ENCODE results near the gene ARHGAP15. TPM values are rescaled to one million over a fixed set of nuclear protein-coding genes. Genes with fewer than 3 reads are reported as not detected.
A peak's percentile ranks its signal among the peaks of the same experiment; 100 is the strongest.

The ARHGAP15 gene
- polyA plus RNA-seq, 1 donor from 2014 or later = 0.30 TPM

- no peak overlapping the region for H2AFZ ChIP-seq (ENCODE audit: low read depth, low read length)
- H3K36me3 ChIP-seq (ENCODE audit: insufficient read depth, low read length) = no peaks in the 10 kb centered on the region
- H3K9me2 ChIP-seq (ENCODE audit: insufficient read depth, low read length) = no peaks in the 10 kb centered on the region
- H3K4me3 ChIP-seq (ENCODE audit: low read length) = peak overlapping the region; percentile 1
- peaks cover 22% of the 10 kb centered on the region for H3K27me3 ChIP-seq (ENCODE audit: insufficient read depth, low read depth, low read length)
- H4K20me1 ChIP-seq (ENCODE audit: insufficient read depth) = no peaks in the 10 kb centered on the region
- TF ChIP-seq MXI1 (conservative IDR thresholded peaks at IDR 0.05; ENCODE audit: poor library complexity, severe bottlenecking) = no peak
- no peaks in the 10 kb centered on the region for H3F3A ChIP-seq (ENCODE audit: insufficient read depth, low read length, poor library complexity, severe bottlenecking)
- H3K79me2 ChIP-seq (replicated peaks; ENCODE audit: insufficient read depth, low read length) = no peaks in the 10 kb centered on the region
- no peak overlapping the region for H3K27ac ChIP-seq (ENCODE audit: low read length)
- H3K4me2 ChIP-seq (ENCODE audit: low read length) = no peak overlapping the region
- H3K9me3 ChIP-seq (ENCODE audit: low read length) = no peaks in the 10 kb centered on the region
- no peak overlapping the region for H3K9ac ChIP-seq (ENCODE audit: low read length)
Measured at GRCh38 chr2:143160732-143161707, 31.8 kb downstream of the ARHGAP15 start.

GRCh38 chr2:143162123-143162837 is 33.1 kb downstream of the ARHGAP15 start:
- Histone ChIP-seq H3K9ac (ENCODE audit: low read length) (no peak overlapping the region), H3K36me3 (ENCODE audit: insufficient read depth, low read length) (no peaks in the 10 kb centered on the region), H4K20me1 (ENCODE audit: insufficient read depth) (no peaks in the 10 kb centered on the region), H3K9me3 (ENCODE audit: low read length) (no peaks in the 10 kb centered on the region), H3K4me3 (ENCODE audit: low read length) (peak overlapping the region; percentile 1), H3K27ac (ENCODE audit: low read length) (no peak overlapping the region), H3K79me2 (replicated peaks; ENCODE audit: insufficient read depth, low read length) (no peaks in the 10 kb centered on the region), H3F3A (ENCODE audit: insufficient read depth, low read length, poor library complexity, severe bottlenecking) (no peaks in the 10 kb centered on the region), H3K27me3 (ENCODE audit: insufficient read depth, low read depth, low read length) (peaks cover 22% of the 10 kb centered on the region), H3K9me2 (ENCODE audit: insufficient read depth, low read length) (no peaks in the 10 kb centered on the region), H2AFZ (ENCODE audit: low read depth, low read length) (no peak overlapping the region), H3K4me2 (ENCODE audit: low read length) (no peak overlapping the region)
- peak; percentile 11 for TF ChIP-seq EP300 (conservative IDR thresholded peaks at IDR 0.05; ENCODE audit: poor library complexity, severe bottlenecking)
- peak; percentile 90 for TF ChIP-seq CTCF (IDR thresholded peaks at IDR 0.05; ENCODE audit: poor library complexity, severe bottlenecking)
- TF ChIP-seq TAF1 (IDR thresholded peaks at IDR 0.05; ENCODE audit: low read depth) = no peak
- peak; percentile 89 for TF ChIP-seq SMC3 (conservative IDR thresholded peaks at IDR 0.05; ENCODE audit: poor library complexity)
- no peak for TF ChIP-seq REST (IDR thresholded peaks at IDR 0.05; ENCODE audit: borderline replicate concordance)
- TF ChIP-seq EZH2 (IDR thresholded peaks at IDR 0.05; ENCODE audit: borderline replicate concordance, insufficient read depth, low read length, poor library complexity, severe bottlenecking) = no peak
- TF ChIP-seq RAD21 (conservative IDR thresholded peaks at IDR 0.05) = peak; percentile 92
